CD4-positive, alpha-beta memory T cell (primary cell): ENCODE results near the gene FOXL1. TPM values are rescaled to one million over a fixed set of nuclear protein-coding genes. Genes with fewer than 3 reads are reported as not detected.

Experiments used
- CTCF ChIA-PET: fragments of 350-600 bp; sonication (Branson Sonifier 250); formaldehyde crosslinking; loops from one replicate; lab custom pipeline; 2021; ENCODE audit warnings: inconsistent platforms; ENCODE audit not compliant: partially characterized antibody; lab: Charles Lee
- POLR2A ChIA-PET: fragments of 350-600 bp; sonication (Branson Sonifier 250); formaldehyde crosslinking; loops from one replicate; lab custom pipeline; 2021; ENCODE audit not compliant: partially characterized antibody; lab: Charles Lee
- DNase-seq, 5 donors: peaks; one replicate each; pipeline versions ENCODE4 v3.0.0 to v3.0.0-alpha.2; 2020 to 2022; ENCODE audit warnings: mixed read lengths in 1 of 5
- H3K27ac ChIP-seq: one replicate; pipeline ENCODE4 v1.7.0; 2013; ENCODE audit warnings: low read depth, low read length
- H3K27me3 ChIP-seq: 2 replicates; pipeline ENCODE4 v1.7.0; 2013; ENCODE audit warnings: mild to moderate bottlenecking, low read length, moderate library complexity; ENCODE audit not compliant: insufficient read depth
- H3K36me3 ChIP-seq: 2 replicates; pipeline ENCODE4 v1.7.0; 2013; ENCODE audit warnings: mild to moderate bottlenecking, low read length, moderate library complexity; ENCODE audit not compliant: insufficient read depth
- H3K4me1 ChIP-seq: 2 replicates; pipeline ENCODE4 v1.7.0; 2013; ENCODE audit warnings: mild to moderate bottlenecking, low read length, moderate library complexity; ENCODE audit not compliant: insufficient read depth
- H3K4me3 ChIP-seq, 2 donors: one replicate each; pipeline ENCODE4 v1.7.0; 2013; ENCODE audit warnings: low read length in 2 of 2, mild to moderate bottlenecking in 1 of 2
- H3K9me3 ChIP-seq, 2 donors: one replicate each; pipeline ENCODE4 v1.7.0; 2013; ENCODE audit warnings: low read length in 2 of 2, control low read depth in 1 of 2; ENCODE audit not compliant: control insufficient read depth in 1 of 2
- H3K27ac Mint-ChIP-seq, 7 donors: one replicate each; pipeline ENCODE4 v1.8.0; 2020 to 2021; ENCODE audit warnings: mixed read lengths in 7 of 7, mild to moderate bottlenecking in 6 of 7, inconsistent platforms in 3 of 7, moderate library complexity in 3 of 7
- H3K27me3 Mint-ChIP-seq, 2 donors: one replicate each; pipeline ENCODE4 v1.8.0; 2020 to 2021; ENCODE audit warnings: mixed read lengths in 2 of 2
- H3K36me3 Mint-ChIP-seq, 2 donors: one replicate each; pipeline ENCODE4 v1.8.0; 2020 to 2021; ENCODE audit warnings: mixed read lengths in 2 of 2, inconsistent platforms in 1 of 2, mild to moderate bottlenecking in 1 of 2
- H3K4me1 Mint-ChIP-seq, 4 donors: one replicate each; pipeline ENCODE4 v1.8.0; 2020 to 2021; ENCODE audit warnings: mixed read lengths in 4 of 4, mild to moderate bottlenecking in 1 of 4
- H3K4me3 Mint-ChIP-seq, 8 donors: one replicate each; pipeline ENCODE4 v1.8.0; 2020 to 2021; ENCODE audit warnings: mixed read lengths in 8 of 8, mild to moderate bottlenecking in 7 of 8, moderate library complexity in 6 of 8, inconsistent platforms in 3 of 8
- H3K9me3 Mint-ChIP-seq, 8 donors: one replicate each; pipeline ENCODE4 v1.8.0; 2020 to 2021; ENCODE audit warnings: mixed read lengths in 8 of 8, mild to moderate bottlenecking in 5 of 8, inconsistent platforms in 3 of 8, moderate library complexity in 1 of 8
- intact Hi-C: fragments of 100-400 bp; cut with micrococcal nuclease; formaldehyde crosslinking; loops from one replicate; pipeline ENCODE4 v1.15.1; 2023
- polyA plus RNA-seq, 2 donors: library from polyadenylated mRNA; unstranded; fragments of 300-500 nt; fragmentation: Illumina TruSeq; gene quantifications; one replicate each; pipeline ENCODE4 v1.2.3, GENCODE V29; 2021
- total RNA-seq, 2 experiments: library from RNA; stranded (reverse); gene quantifications; one replicate each; pipeline ENCODE4 v1.2.3, GENCODE V29; 2021

FOXL1 gene
- total and polyA plus RNA-seq, 4 experiments from 2014 or later: not detected

DNA sequence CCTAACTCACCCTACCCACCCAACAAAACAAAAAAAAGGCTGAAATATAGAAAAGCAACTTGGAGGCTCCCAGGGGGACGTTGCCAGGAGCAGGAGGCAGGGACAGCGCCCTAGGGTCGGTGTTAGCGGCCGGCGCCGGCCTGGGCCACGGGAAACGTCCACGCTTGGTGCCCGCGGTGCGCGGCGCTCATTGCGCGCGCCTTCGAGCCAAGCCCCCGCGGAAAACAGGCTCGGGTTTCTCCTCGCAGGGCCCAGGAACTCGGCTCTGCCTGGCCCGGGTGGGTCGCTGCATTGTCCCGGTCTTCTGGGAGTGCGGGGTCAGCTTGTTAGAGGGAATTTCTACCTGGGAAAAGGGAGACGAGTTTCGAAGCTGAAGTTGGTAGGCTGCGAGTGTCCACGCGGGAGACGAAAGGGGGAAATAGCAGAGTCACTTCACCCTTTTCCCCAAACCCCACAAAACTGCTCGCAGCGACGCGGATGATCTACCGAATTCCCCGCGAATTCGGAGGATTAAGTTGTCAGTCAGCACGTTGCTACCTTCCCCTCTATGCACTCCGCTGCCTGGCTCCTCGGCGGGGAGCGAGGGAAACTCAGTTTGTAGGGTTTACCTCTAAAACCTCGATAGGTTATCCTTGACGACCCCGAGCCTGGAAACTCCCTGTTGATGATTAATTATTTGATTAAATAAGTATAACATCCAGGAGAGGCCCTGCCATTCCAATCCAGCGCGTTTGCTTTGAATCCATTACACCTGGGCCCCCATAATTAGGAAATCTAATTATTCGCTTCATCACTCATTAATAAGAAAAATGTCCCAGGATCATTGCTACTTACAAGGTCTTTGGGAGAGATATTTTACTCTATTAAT lies 12.5 kb upstream of the FOXL1 start:
- Histone ChIP-seq H3K27ac (no peak overlapping the region), H3K27me3 (peaks cover 35% of the 10 kb centered on the region), H3K9me3 (no peaks in the 10 kb centered on the region), H3K36me3 (no peaks in the 10 kb centered on the region), H3K4me1 (peaks cover 18% of the 10 kb centered on the region), H3K4me3 (no peak overlapping the region)
- Mint-ChIP-seq H3K27me3 (peaks cover 42 to 64% of the 10 kb centered on the region in 2 donors), H3K4me3 (peak overlapping the region in 6 of 8 donors; percentile 17 to 56 (median 46)), H3K9me3 (no peaks in the 10 kb centered on the region), H3K36me3 (no peaks in the 10 kb centered on the region), H3K4me1 (peaks cover 10 to 34% (median 22%) of the 10 kb centered on the region in 4 donors), H3K27ac (peak overlapping the region in 1 of 7 donors; percentile 42)
- no peak for DNase-seq
- ChIA-PET CTCF (no interaction called here), POLR2A (no interaction called here)
- intact Hi-C loops: loop anchor here (2.0 kb wide), 1 partner anchor 827 kb away; the partner anchor contains the start of gene MAP1LC3B

DNA sequence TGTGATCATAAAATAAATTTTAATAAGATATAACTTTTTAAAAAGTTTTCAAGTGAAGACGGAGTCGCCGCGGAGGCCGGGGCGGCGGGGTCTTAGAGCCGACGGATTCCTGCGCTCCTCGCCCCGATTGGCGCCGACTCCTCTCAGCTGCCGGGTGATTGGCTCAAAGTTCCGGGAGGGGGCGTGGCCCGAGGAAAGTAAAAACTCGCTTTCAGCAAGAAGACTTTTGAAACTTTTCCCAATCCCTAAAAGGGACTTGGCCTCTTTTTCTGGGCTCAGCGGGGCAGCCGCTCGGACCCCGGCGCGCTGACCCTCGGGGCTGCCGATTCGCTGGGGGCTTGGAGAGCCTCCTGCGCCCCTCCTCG lies 11.8 kb upstream of the FOXL1 start, which contains the start of gene FOXC2:
Gene FOXC2, plus strand, starts transcription at position 229 of the 365 bp plus-strand sequence. CDS start 507 bp downstream, outside the sequence.
- H3K4me1 ChIP-seq: peaks cover 18% of the 10 kb centered on the region
- ChIA-PET POLR2A (no interaction called here), CTCF (no interaction called here)
- intact Hi-C loops: no loop called here
- H3K4me1 Mint-ChIP-seq: peaks cover 10 to 34% (median 22%) of the 10 kb centered on the region in 4 donors
- peak within 1 kb of the TSS; percentile 50 to 65 (median 57) for H3K4me3 Mint-ChIP-seq
- no peaks in the 10 kb centered on the region for H3K36me3 Mint-ChIP-seq
- no peaks in the 10 kb centered on the region for H3K36me3 ChIP-seq
- H3K9me3 ChIP-seq: no peaks in the 10 kb centered on the region
- peak within 1 kb of the TSS in 2 of 7 donors; percentile 42 to 47 for H3K27ac Mint-ChIP-seq
- no peaks in the 10 kb centered on the region for H3K9me3 Mint-ChIP-seq
- H3K27me3 Mint-ChIP-seq: peaks cover 46 to 67% of the 10 kb centered on the region in 2 donors
- no peak within 1 kb of the TSS for H3K27ac ChIP-seq
- H3K27me3 ChIP-seq: peaks cover 35% of the 10 kb centered on the region
- DNase-seq: peak in 2 of 5 donors; percentile 31 to 33
- no peak within 1 kb of the TSS for H3K4me3 ChIP-seq

DNA sequence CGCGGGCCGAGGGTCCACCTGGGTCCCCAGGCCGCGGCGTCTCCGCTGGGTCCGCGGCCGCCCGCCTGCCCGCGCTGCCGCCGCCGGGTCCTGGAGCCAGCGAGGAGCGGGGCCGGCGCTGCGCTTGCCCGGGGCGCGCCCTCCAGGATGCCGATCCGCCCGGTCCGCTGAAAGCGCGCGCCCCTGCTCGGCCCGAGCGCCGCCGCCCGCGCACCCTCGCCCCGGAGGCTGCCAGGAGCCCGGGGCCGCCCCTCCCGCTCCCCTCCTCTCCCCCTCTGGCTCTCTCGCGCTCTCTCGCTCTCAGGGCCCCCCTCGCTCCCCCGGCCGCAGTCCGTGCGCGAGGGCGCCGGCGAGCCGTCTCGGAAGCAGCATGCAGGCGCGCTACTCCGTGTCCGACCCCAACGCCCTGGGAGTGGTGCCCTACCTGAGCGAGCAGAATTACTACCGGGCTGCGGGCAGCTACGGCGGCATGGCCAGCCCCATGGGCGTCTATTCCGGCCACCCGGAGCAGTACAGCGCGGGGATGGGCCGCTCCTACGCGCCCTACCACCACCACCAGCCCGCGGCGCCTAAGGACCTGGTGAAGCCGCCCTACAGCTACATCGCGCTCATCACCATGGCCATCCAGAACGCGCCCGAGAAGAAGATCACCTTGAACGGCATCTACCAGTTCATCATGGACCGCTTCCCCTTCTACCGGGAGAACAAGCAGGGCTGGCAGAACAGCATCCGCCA lies 11.2 kb upstream of the FOXL1 start:
- CTCF ChIA-PET: no interaction called here
- no peak for DNase-seq

DNA sequence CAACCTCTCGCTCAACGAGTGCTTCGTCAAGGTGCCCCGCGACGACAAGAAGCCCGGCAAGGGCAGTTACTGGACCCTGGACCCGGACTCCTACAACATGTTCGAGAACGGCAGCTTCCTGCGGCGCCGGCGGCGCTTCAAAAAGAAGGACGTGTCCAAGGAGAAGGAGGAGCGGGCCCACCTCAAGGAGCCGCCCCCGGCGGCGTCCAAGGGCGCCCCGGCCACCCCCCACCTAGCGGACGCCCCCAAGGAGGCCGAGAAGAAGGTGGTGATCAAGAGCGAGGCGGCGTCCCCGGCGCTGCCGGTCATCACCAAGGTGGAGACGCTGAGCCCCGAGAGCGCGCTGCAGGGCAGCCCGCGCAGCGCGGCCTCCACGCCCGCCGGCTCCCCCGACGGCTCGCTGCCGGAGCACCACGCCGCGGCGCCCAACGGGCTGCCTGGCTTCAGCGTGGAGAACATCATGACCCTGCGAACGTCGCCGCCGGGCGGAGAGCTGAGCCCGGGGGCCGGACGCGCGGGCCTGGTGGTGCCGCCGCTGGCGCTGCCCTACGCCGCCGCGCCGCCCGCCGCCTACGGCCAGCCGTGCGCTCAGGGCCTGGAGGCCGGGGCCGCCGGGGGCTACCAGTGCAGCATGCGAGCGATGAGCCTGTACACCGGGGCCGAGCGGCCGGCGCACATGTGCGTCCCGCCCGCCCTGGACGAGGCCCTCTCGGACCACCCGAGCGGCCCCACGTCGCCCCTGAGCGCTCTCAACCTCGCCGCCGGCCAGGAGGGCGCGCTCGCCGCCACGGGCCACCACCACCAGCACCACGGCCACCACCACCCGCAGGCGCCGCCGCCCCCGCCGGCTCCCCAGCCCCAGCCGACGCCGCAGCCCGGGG lies 10.4 kb upstream of the FOXL1 start:
- Histone ChIP-seq H3K27me3 (peaks cover 35% of the 10 kb centered on the region), H3K27ac (no peak overlapping the region), H3K36me3 (no peaks in the 10 kb centered on the region), H3K9me3 (no peaks in the 10 kb centered on the region), H3K4me1 (peaks cover 18% of the 10 kb centered on the region), H3K4me3 (no peak overlapping the region)
- Mint-ChIP-seq H3K9me3 (no peaks in the 10 kb centered on the region), H3K36me3 (no peaks in the 10 kb centered on the region), H3K4me3 (peak overlapping the region in 6 of 8 donors; percentile 52 to 65 (median 61)), H3K27me3 (peaks cover 46 to 60% of the 10 kb centered on the region in 2 donors), H3K27ac (peak overlapping the region in 2 of 7 donors; percentile 27 to 47), H3K4me1 (peaks cover 10 to 34% (median 22%) of the 10 kb centered on the region in 4 donors)
- intact Hi-C loops: no loop called here
- no peak for DNase-seq
- CTCF ChIA-PET: no interaction called here
- POLR2A ChIA-PET: no interaction called here

More for the DNA sequence above, 11.2 kb upstream of the FOXL1 start:
- Mint-ChIP-seq H3K27me3 (peaks cover 47 to 61% of the 10 kb centered on the region in 2 donors), H3K4me3 (peak overlapping the region; percentile 50 to 65 (median 57)), H3K36me3 (no peaks in the 10 kb centered on the region), H3K9me3 (no peaks in the 10 kb centered on the region), H3K4me1 (peaks cover 10 to 34% (median 22%) of the 10 kb centered on the region in 4 donors), H3K27ac (peak overlapping the region in 2 of 7 donors; percentile 42 to 47)
- Histone ChIP-seq H3K4me3 (no peak overlapping the region), H3K4me1 (peaks cover 18% of the 10 kb centered on the region), H3K36me3 (no peaks in the 10 kb centered on the region), H3K27me3 (peaks cover 35% of the 10 kb centered on the region), H3K27ac (no peak overlapping the region), H3K9me3 (no peaks in the 10 kb centered on the region)
- POLR2A ChIA-PET: no interaction called here
- intact Hi-C loops: no loop called here

DNA sequence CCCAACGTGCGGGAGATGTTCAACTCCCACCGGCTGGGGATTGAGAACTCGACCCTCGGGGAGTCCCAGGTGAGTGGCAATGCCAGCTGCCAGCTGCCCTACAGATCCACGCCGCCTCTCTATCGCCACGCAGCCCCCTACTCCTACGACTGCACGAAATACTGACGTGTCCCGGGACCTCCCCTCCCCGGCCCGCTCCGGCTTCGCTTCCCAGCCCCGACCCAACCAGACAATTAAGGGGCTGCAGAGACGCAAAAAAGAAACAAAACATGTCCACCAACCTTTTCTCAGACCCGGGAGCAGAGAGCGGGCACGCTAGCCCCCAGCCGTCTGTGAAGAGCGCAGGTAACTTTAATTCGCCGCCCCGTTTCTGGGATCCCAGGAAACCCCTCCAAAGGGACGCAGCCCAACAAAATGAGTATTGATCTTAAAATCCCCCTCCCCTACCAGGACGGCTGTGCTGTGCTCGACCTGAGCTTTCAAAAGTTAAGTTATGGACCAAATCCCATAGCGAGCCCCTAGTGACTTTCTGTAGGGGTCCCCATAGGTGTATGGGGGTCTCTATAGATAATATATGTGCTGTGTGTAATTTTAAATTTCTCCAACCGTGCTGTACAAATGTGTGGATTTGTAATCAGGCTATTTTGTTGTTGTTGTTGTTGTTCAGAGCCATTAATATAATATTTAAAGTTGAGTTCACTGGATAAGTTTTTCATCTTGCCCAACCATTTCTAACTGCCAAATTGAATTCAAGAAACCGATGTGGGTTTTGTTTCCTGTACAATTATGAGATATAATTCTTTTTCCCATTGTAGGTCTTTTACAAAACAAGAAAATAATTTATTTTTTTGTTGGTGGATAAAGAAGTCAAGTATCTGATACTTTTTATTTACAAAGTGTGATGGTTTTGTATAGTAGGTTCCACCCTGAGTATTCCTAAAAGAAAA lies 9.4 kb upstream of the FOXL1 start:
- Mint-ChIP-seq H3K4me1 (peaks cover 6 to 26% (median 14%) of the 10 kb centered on the region in 4 donors), H3K27me3 (peaks cover 44 to 62% of the 10 kb centered on the region in 2 donors), H3K4me3 (no peak overlapping the region), H3K27ac (peak overlapping the region in 1 of 7 donors; percentile 13), H3K9me3 (no peaks in the 10 kb centered on the region), H3K36me3 (no peaks in the 10 kb centered on the region)
- Histone ChIP-seq H3K27me3 (peaks cover 34% of the 10 kb centered on the region), H3K4me1 (peaks cover 11% of the 10 kb centered on the region), H3K27ac (no peak overlapping the region), H3K36me3 (no peaks in the 10 kb centered on the region), H3K9me3 (no peaks in the 10 kb centered on the region), H3K4me3 (no peak overlapping the region)
- CTCF ChIA-PET: no interaction called here
- no peak for DNase-seq
- intact Hi-C loops: no loop called here
- POLR2A ChIA-PET: no interaction called here

DNA sequence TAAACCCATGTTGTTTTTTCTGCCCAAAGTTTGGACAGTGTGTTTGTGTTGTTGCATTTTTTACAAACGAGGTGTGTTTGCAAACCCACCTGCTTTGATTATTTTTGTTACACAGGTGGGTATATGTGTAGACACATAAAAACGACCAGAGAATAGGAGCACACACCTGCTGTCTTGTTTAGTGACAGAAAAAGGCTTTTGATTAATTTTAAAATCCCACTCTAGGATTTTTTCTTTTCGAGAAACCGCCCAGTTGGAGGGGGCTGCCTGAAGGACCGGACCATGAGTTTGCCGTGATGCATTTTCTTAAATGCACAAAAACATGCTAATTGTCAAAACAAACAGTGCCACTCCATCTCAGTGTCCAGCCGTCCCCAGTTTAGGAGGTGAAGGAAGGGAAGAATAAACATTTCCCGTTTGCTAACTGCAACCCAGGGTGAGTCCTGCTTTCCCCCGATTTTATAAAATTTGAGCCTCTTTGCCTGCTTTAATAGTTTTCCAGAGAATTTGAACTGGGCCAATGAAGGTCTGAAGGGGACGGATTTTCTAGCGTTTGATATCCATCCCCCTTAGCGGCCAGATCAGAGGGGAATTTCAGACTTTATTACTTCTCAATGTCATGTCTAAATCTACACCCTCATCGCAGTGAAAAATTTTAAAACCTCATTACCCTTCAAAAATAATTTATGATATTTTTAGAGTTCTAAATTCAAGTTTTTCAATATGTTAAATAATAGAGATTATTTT lies 8.5 kb upstream of the FOXL1 start:
- peaks cover 6% of the 10 kb centered on the region for H3K4me1 ChIP-seq
- no peak overlapping the region for H3K27ac ChIP-seq
- H3K4me1 Mint-ChIP-seq: peaks cover 3 to 18% (median 7%) of the 10 kb centered on the region in 4 donors
- no peaks in the 10 kb centered on the region for H3K9me3 Mint-ChIP-seq
- ChIA-PET POLR2A (no interaction called here), CTCF (no interaction called here)
- H3K36me3 ChIP-seq: no peaks in the 10 kb centered on the region
- no peaks in the 10 kb centered on the region for H3K9me3 ChIP-seq
- peaks cover 25% of the 10 kb centered on the region for H3K27me3 ChIP-seq
- H3K27ac Mint-ChIP-seq: peak overlapping the region in 1 of 7 donors; percentile 13
- no peak overlapping the region for H3K4me3 Mint-ChIP-seq
- peaks cover 44 to 64% of the 10 kb centered on the region in 2 donors for H3K27me3 Mint-ChIP-seq
- DNase-seq: no peak
- H3K4me3 ChIP-seq: no peak overlapping the region
- H3K36me3 Mint-ChIP-seq: no peaks in the 10 kb centered on the region
- intact Hi-C loops: no loop called here
